Endothelial cell of umbilical vein (primary cell): Measurements from ENCODE around the gene ADARB2. TPM values are rescaled to one million over a fixed set of nuclear protein-coding genes. Genes with fewer than 3 reads are reported as not detected.

Source experiments
- BruUV-seq: library from RNA; stranded (reverse); fragments of 400-500 nt; replicated peaks from 2 replicates; lab custom pipeline; 2021; lab: Mats Ljungman, UMichigan
- CTCF ChIA-PET: fragments of 300-600, 350-600 bp; sonication (Branson Sonifier 250); formaldehyde crosslinking; loops from one replicate; lab custom pipeline; 2021; ENCODE audit warnings: antibody characterized with exemption, inconsistent platforms; lab: Charles Lee
- POLR2A ChIA-PET: fragments of 300-600, 350-600 bp; sonication (Branson Sonifier 250); formaldehyde crosslinking; loops from one replicate; lab custom pipeline; 2021; ENCODE audit warnings: antibody characterized with exemption, inconsistent platforms; lab: Charles Lee
- DNase-seq: peaks from one replicate; pipeline ENCODE4 v3.0.0-alpha.2; 2011; ENCODE audit warnings: low read depth, low spot score
- FAIRE-seq: peaks from 2 replicates; lab custom pipeline; 2011; peaks lifted over from hg19 to GRCh38; lab: Jason Lieb, UNC
- H2AFZ ChIP-seq: 2 replicates; pipeline ENCODE4 v1.6.0; 2012; ENCODE audit warnings: low read depth, low read length, control low read depth, inconsistent platforms
- H3K27ac ChIP-seq: 2 replicates; pipeline ENCODE4 v1.5.1; 2011; ENCODE audit warnings: low read depth, mild to moderate bottlenecking, control low read depth, low read length, moderate library complexity; ENCODE audit not compliant: insufficient read depth
- H3K27me3 ChIP-seq, 2 experiments: 2 replicates each; pipeline versions ENCODE4 v1.6.0 to v1.6.1; 2011; ENCODE audit warnings: low read length in 2 of 2, mixed read lengths in 1 of 2; ENCODE audit not compliant: control insufficient read depth in 2 of 2, insufficient read depth in 2 of 2
- H3K36me3 ChIP-seq, 2 experiments: 2 replicates in 1 of 2; 3 replicates in 1 of 2; pipeline ENCODE4 v1.5.1; 2011; ENCODE audit warnings: low read length in 2 of 2, mild to moderate bottlenecking in 1 of 2, moderate library complexity in 1 of 2; ENCODE audit not compliant: control insufficient read depth in 2 of 2, insufficient read depth in 2 of 2; ENCODE audit errors: extremely low read depth in 1 of 2
- H3K4me1 ChIP-seq: 3 replicates; pipeline ENCODE4 v1.5.1; 2011; ENCODE audit warnings: mild to moderate bottlenecking, low read length; ENCODE audit not compliant: control insufficient read depth, insufficient read depth; ENCODE audit errors: extremely low read depth
- H3K4me2 ChIP-seq: 2 replicates; pipeline ENCODE4 v1.6.1; 2011; ENCODE audit warnings: low read length, control low read depth, mixed read lengths; ENCODE audit not compliant: insufficient read depth
- H3K4me3 ChIP-seq, 3 experiments: fragments of 200-600 bp in 1 of 3; sonication (generic), shearing (Covaris generic) in 1 of 3; replicated peaks in 1 of 3; 2 replicates each; pipeline ENCODE4 v1.5.1; 2011 to 2016; ENCODE audit warnings: control low read depth in 3 of 3, low read length in 3 of 3, mild to moderate bottlenecking in 2 of 3, inconsistent platforms in 1 of 3, low read depth in 1 of 3, moderate library complexity in 1 of 3; ENCODE audit not compliant: insufficient read depth in 1 of 3
- H3K79me2 ChIP-seq: 2 replicates; pipeline ENCODE4 v1.6.0; 2012; ENCODE audit warnings: low read length, inconsistent platforms; ENCODE audit not compliant: control insufficient read depth, insufficient read depth
- H3K9ac ChIP-seq: replicated peaks from 2 replicates; pipeline ENCODE3; 2011; ENCODE audit warnings: low read length, control low read depth; ENCODE audit not compliant: insufficient read depth; ENCODE audit errors: extremely low read depth
- H3K9me1 ChIP-seq: replicated peaks from 3 replicates; pipeline ENCODE4 v1.6.0; 2011; ENCODE audit warnings: mild to moderate bottlenecking, low read length; ENCODE audit not compliant: control insufficient read depth, insufficient read depth; ENCODE audit errors: extremely low read depth
- H3K9me3 ChIP-seq: replicated peaks from 2 replicates; pipeline ENCODE4 v1.5.1; 2012; ENCODE audit warnings: low read length, inconsistent platforms; ENCODE audit not compliant: control insufficient read depth, insufficient read depth
- H4K20me1 ChIP-seq: replicated peaks from 2 replicates; pipeline ENCODE3; 2011; ENCODE audit warnings: mild to moderate bottlenecking, low read length; ENCODE audit not compliant: control insufficient read depth, insufficient read depth; ENCODE audit errors: extremely low read depth
- CTCF ChIP-seq, 2 donors: IDR thresholded peaks; 1 replicate in 1 of 2; 2 replicates in 1 of 2; pipeline ENCODE4 v1.5.1; 2011; ENCODE audit warnings: low read length in 2 of 2, mild to moderate bottlenecking in 2 of 2, moderate library complexity in 2 of 2, control low read depth in 1 of 2, inconsistent platforms in 1 of 2, low read depth in 1 of 2; ENCODE audit not compliant: insufficient read depth in 1 of 2; ENCODE audit errors: extremely low read depth in 1 of 2
- EZH2 ChIP-seq: IDR thresholded peaks from 2 replicates; pipeline ENCODE4 v1.6.1; 2012; ENCODE audit warnings: borderline replicate concordance, low read depth, mild to moderate bottlenecking, moderate library complexity, low read length, inconsistent platforms; ENCODE audit not compliant: severe bottlenecking
- FOS ChIP-seq: IDR thresholded peaks from 2 replicates; pipeline ENCODE4 v1.6.1; 2011; ENCODE audit warnings: mild to moderate bottlenecking, low read length, moderate library complexity, borderline replicate concordance; ENCODE audit not compliant: insufficient read depth
- GATA2 ChIP-seq: IDR thresholded peaks from 2 replicates; pipeline ENCODE4 v1.7.0; 2011; ENCODE audit warnings: low read depth, mild to moderate bottlenecking, moderate library complexity, mixed read lengths, low read length; ENCODE audit not compliant: insufficient read length, insufficient read depth
- JUN ChIP-seq: IDR thresholded peaks from 2 replicates; pipeline ENCODE4 v1.6.1; 2011; ENCODE audit warnings: borderline replicate concordance, low read depth; ENCODE audit not compliant: insufficient read length, insufficient read depth
- MAX ChIP-seq: IDR thresholded peaks from 2 replicates; pipeline ENCODE4 v1.6.1; 2011; ENCODE audit not compliant: insufficient read depth, insufficient read length
- MYC ChIP-seq: IDR thresholded peaks from one replicate; pipeline ENCODE4 v1.6.1; 2011; ENCODE audit warnings: mild to moderate bottlenecking, low read depth, low read length
- POLR2A ChIP-seq: IDR thresholded peaks from 2 replicates; pipeline ENCODE4 v1.6.1; 2012; ENCODE audit warnings: low read depth, mild to moderate bottlenecking, control low read depth, low read length
- POLR2AphosphoS5 ChIP-seq: IDR thresholded peaks from 2 replicates; pipeline ENCODE4 v1.6.1; 2012; ENCODE audit warnings: low read depth, mild to moderate bottlenecking, control low read depth, low read length, moderate library complexity; ENCODE audit not compliant: insufficient read depth
- dilution Hi-C: fragments of 300-500 bp; cut with MboI; formaldehyde crosslinking; loops from one replicate; pipeline ENCODE4 v1.15.0; 2019; ENCODE audit warnings: low sequenced_read_pairs; ENCODE audit not compliant: extremely low pct_ligation_motif_present
- intact Hi-C: fragments of 100-400 bp; cut with micrococcal nuclease; formaldehyde crosslinking; loops from one replicate; pipeline ENCODE4 v1.10.0; 2022
- polyA plus RNA-seq, 4 experiments: library from polyadenylated mRNA; depleted of rRNA in 3 of 4; stranded (reverse) in 3 of 4; unstranded in 1 of 4; fragments of >200 nt; gene quantifications; 2 replicates each; pipeline versions ENCODE4 v1.2.1 to v1.2.3, GENCODE V29; 2011 to 2012; ENCODE audit warnings: missing spikeins in 1 of 4
- total RNA-seq: library from RNA; stranded (reverse); gene quantifications from 2 replicates; pipeline ENCODE4 v1.2.3, GENCODE V29; 2021

ADARB2 gene
- total and polyA plus RNA-seq, 2 donors (not counting 3 experiments of a cell fraction or from before 2014, with no cell fraction given) = not detected

DNA sequence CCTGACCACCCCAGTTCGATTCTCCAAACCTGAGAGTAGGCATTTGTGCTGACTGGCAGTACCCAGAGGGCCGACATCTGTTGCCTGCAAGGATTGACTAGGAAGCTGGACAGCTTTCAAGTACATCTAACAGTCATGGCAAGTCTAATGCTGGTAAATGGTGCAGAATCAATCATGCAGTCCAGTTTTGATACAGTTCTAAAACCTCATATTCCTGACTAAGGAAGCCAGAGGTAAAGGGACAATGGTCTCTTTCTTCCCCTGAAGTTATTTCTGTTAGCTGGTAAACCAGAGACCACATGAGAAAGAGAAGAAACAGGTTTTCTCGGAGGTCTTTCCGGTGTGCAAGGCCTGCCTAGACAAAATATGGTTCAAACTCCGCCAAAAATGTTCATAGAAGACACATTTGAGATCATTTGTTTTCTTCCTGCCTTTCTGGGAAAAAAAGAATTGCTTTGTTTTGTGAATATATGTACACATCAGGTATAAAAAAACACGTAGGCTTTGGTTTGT lies 584.0 kb downstream of the ADARB2 start:
- no peak overlapping the region for H3K9ac ChIP-seq
- no peak overlapping the region for H3K4me3 ChIP-seq
- FAIRE-seq = no peak
- no TSS peak for BruUV-seq
- H3K27ac ChIP-seq = no peak overlapping the region
- intact Hi-C loops (no loop called here), dilution Hi-C loops (no loop called here)
- DNase-seq = no peak
- CTCF ChIA-PET = no interaction called here
- H3K36me3 ChIP-seq = no peaks in the 10 kb centered on the region
- no peaks in the 10 kb centered on the region for H3K4me1 ChIP-seq
- no peaks in the 10 kb centered on the region for H4K20me1 ChIP-seq
- TF ChIP-seq GATA2 = no peak
- TF ChIP-seq POLR2AphosphoS5 = no peak
- no peak for TF ChIP-seq JUN
- TF ChIP-seq POLR2A = no peak
- no peak for TF ChIP-seq EZH2
- no peak for TF ChIP-seq CTCF (IDR thresholded peaks at IDR 0.05; ENCODE audit: extremely low read depth in 1 of 2, insufficient read depth in 1 of 2, low read depth in 1 of 2, low read length in 2 of 2)
- TF ChIP-seq MYC = no peak
- no peak for TF ChIP-seq MAX
- no peak for TF ChIP-seq FOS
- no peaks in the 10 kb centered on the region for H3K79me2 ChIP-seq
- H3K9me3 ChIP-seq = no peaks in the 10 kb centered on the region
- H2AFZ ChIP-seq = no peak overlapping the region
- H3K27me3 ChIP-seq = no peaks in the 10 kb centered on the region
- no peak overlapping the region for H3K4me2 ChIP-seq
- POLR2A ChIA-PET = no interaction called here
- H3K9me1 ChIP-seq = no peaks in the 10 kb centered on the region
